ENCODE measurements around the gene CDHR2.

- TF ChIP-seq ZNF8 (CRISPR knock-in tag; IDR thresholded peaks at IDR 0.05): no peak
- TF ChIP-seq RARB (CRISPR knock-in tag; IDR thresholded peaks at IDR 0.05): no peak
- TF ChIP-seq TOX (CRISPR knock-in tag; IDR thresholded peaks at IDR 0.05; ENCODE audit: borderline replicate concordance): no peak
- TF ChIP-seq ZFP3 (CRISPR knock-in tag; IDR thresholded peaks at IDR 0.05): no peak
- no peak for TF ChIP-seq PATZ1 (CRISPR knock-in tag; IDR thresholded peaks at IDR 0.05; ENCODE audit: borderline replicate concordance)
- TF ChIP-seq TCF4 (CRISPR knock-in tag; IDR thresholded peaks at IDR 0.05; ENCODE audit: borderline replicate concordance): no peak
- no peak for TF ChIP-seq SNAI2 (CRISPR knock-in tag; IDR thresholded peaks at IDR 0.05)
- TF ChIP-seq ZC3H10 (CRISPR knock-in tag; IDR thresholded peaks at IDR 0.05): no peak
- no peak for TF ChIP-seq BACH2 (CRISPR knock-in tag; IDR thresholded peaks at IDR 0.05; ENCODE audit: borderline replicate concordance)
These were observed 70.6 kb downstream of the CDHR2 start for GRCh38 chr5:176619569-176620332.
